H7 (cell line): ENCODE data around the gene CEP162. TPM values are rescaled to one million over a fixed set of nuclear protein-coding genes. Genes with fewer than 3 reads are reported as not detected.
"Not testable (repeated sequence)": the region's sequence is repeated elsewhere in the genome, so short reads cannot be mapped to it uniquely, and the experiment has no call there.

Source experiments
- DNase-seq: peaks from one replicate; pipeline ENCODE4 v3.0.0; 2012
- H3K27me3 ChIP-seq: 2 replicates; pipeline ENCODE4 v1.6.0; 2011; ENCODE audit warnings: mild to moderate bottlenecking, low read length; ENCODE audit not compliant: control insufficient read depth, insufficient read depth
- H3K36me3 ChIP-seq: replicated peaks from 2 replicates; pipeline ENCODE4 v1.5.1; 2011; ENCODE audit warnings: low read length; ENCODE audit not compliant: control insufficient read depth, insufficient read depth
- H3K4me3 ChIP-seq: 2 replicates; pipeline ENCODE4 v1.5.1; 2011; ENCODE audit warnings: low read depth, mild to moderate bottlenecking, control low read depth, low read length, moderate library complexity; ENCODE audit not compliant: insufficient read depth
- total RNA-seq: library from RNA; depleted of rRNA; stranded (reverse); fragments of >200 nt; shearing (Covaris generic); gene quantifications from 2 replicates; pipeline ENCODE4 v1.2.3, GENCODE V29; 2014

CEP162 gene
- total RNA-seq, 1 experiment from 2014 or later, result 3.3 TPM

- no peaks in the 10 kb centered on the region for H3K27me3 ChIP-seq
- no peaks in the 10 kb centered on the region for H3K36me3 ChIP-seq
- no peak overlapping the region for H3K4me3 ChIP-seq
- DNase-seq, result no peak
These were observed 24.6 kb upstream of the CEP162 start for GRCh38 chr6:84251891-84252539.

GRCh38 chr6:84249724-84250123 is 22.3 kb upstream of the CEP162 start:
- DNase-seq, result peak; percentile 12
- Histone ChIP-seq H3K4me3 (no peak overlapping the region), H3K36me3 (no peaks in the 10 kb centered on the region), H3K27me3 (no peaks in the 10 kb centered on the region)

- not testable (repeated sequence) for H3K27me3 ChIP-seq, H3K36me3 ChIP-seq, DNase-seq, H3K4me3 ChIP-seq
These were observed 17.1 kb upstream of the CEP162 start for GRCh38 chr6:84244416-84245081.

- no peak for DNase-seq
- H3K36me3 ChIP-seq, result no peaks in the 10 kb centered on the region
- H3K27me3 ChIP-seq, result no peaks in the 10 kb centered on the region
- no peak overlapping the region for H3K4me3 ChIP-seq
These were observed 15.8 kb upstream of the CEP162 start for GRCh38 chr6:84243240-84243639.

- no peak overlapping the region for H3K4me3 ChIP-seq
- H3K36me3 ChIP-seq, result no peaks in the 10 kb centered on the region
- DNase-seq, result no peak
- H3K27me3 ChIP-seq, result no peaks in the 10 kb centered on the region
These were observed 14.8 kb upstream of the CEP162 start for GRCh38 chr6:84242265-84242664.

- Histone ChIP-seq H3K4me3 (peak overlapping the region; percentile 83), H3K36me3 (no peaks in the 10 kb centered on the region), H3K27me3 (peaks cover 3% of the 10 kb centered on the region; the same call in 1 of the 2 replicates)
- DNase-seq, result no peak
These were observed 728 bp upstream of the CEP162 start for GRCh38 chr6:84228198-84228543.

GRCh38 chr6:84227044-84227433 is 404 bp downstream of the CEP162 start:
- H3K4me3 ChIP-seq, result peak overlapping the region; percentile 83
- no peaks in the 10 kb centered on the region; the same call in 1 of the 2 replicates for H3K27me3 ChIP-seq
- no peak for DNase-seq
- no peaks in the 10 kb centered on the region for H3K36me3 ChIP-seq

GRCh38 chr6:84224251-84224650 is 3.2 kb downstream of the CEP162 start:
- Histone ChIP-seq H3K36me3 (no peaks in the 10 kb centered on the region), H3K27me3 (no peaks in the 10 kb centered on the region; the same call in 1 of the 2 replicates), H3K4me3 (no peak overlapping the region)
- DNase-seq, result no peak

GRCh38 chr6:84223608-84224007 is 3.8 kb downstream of the CEP162 start:
- H3K4me3 ChIP-seq, H3K27me3 ChIP-seq, DNase-seq, H3K36me3 ChIP-seq: not testable (repeated sequence)

GRCh38 chr6:84222426-84222825 is 5.0 kb downstream of the CEP162 start:
- no peak for DNase-seq
- H3K36me3 ChIP-seq, result no peaks in the 10 kb centered on the region
- no peaks in the 10 kb centered on the region for H3K27me3 ChIP-seq
- H3K4me3 ChIP-seq, result no peak overlapping the region

- DNase-seq, result no peak
- no peak overlapping the region for H3K4me3 ChIP-seq
- H3K27me3 ChIP-seq, result no peaks in the 10 kb centered on the region
These were observed 6.5 kb downstream of the CEP162 start for GRCh38 chr6:84220809-84221409.

GRCh38 chr6:84218091-84218490 is 9.4 kb downstream of the CEP162 start:
- H3K36me3 ChIP-seq, result no peaks in the 10 kb centered on the region
- peak; percentile 15 for DNase-seq
- no peaks in the 10 kb centered on the region for H3K27me3 ChIP-seq
- no peak overlapping the region for H3K4me3 ChIP-seq

More at GRCh38 chr6:84220809-84221409, 6.5 kb downstream of the CEP162 start:
- H3K36me3 ChIP-seq, result no peaks in the 10 kb centered on the region

GRCh38 chr6:84213217-84213616 is 14.2 kb downstream of the CEP162 start:
- no peak overlapping the region for H3K4me3 ChIP-seq
- no peak for DNase-seq
- no peaks in the 10 kb centered on the region; the same call in 1 of the 2 replicates for H3K36me3 ChIP-seq
- no peaks in the 10 kb centered on the region for H3K27me3 ChIP-seq

- H3K27me3 ChIP-seq, result no peaks in the 10 kb centered on the region
- no peaks in the 10 kb centered on the region; the same call in 1 of the 2 replicates for H3K36me3 ChIP-seq
- DNase-seq, result no peak
- H3K4me3 ChIP-seq, result no peak overlapping the region
These were observed 23.4 kb downstream of the CEP162 start for GRCh38 chr6:84204011-84204410.

- not testable (repeated sequence) for DNase-seq, H3K36me3 ChIP-seq, H3K4me3 ChIP-seq, H3K27me3 ChIP-seq
These were observed 27.5 kb downstream of the CEP162 start for GRCh38 chr6:84199987-84200386.
